Skeletal muscle satellite cell (primary cell): ENCODE measurements around the gene TUBA8.

Source experiments
- H3K27me3 ChIP-seq: 2 replicates; pipeline ENCODE4 v1.7.0; 2013; ENCODE audit warnings: low read length; ENCODE audit not compliant: control insufficient read depth, insufficient read depth
- H3K36me3 ChIP-seq: 2 replicates; pipeline ENCODE4 v1.7.0; 2013; ENCODE audit warnings: mild to moderate bottlenecking, control low read depth, low read length; ENCODE audit not compliant: insufficient read depth
- H3K4me1 ChIP-seq: 2 replicates; pipeline ENCODE4 v1.7.0; 2013; ENCODE audit warnings: low read length; ENCODE audit not compliant: control insufficient read depth, insufficient read depth
- H3K4me2 ChIP-seq: 2 replicates; pipeline ENCODE4 v1.7.0; 2013; ENCODE audit warnings: mild to moderate bottlenecking, low read length
- H3K4me3 ChIP-seq: 2 replicates; pipeline ENCODE4 v1.7.0; 2013; ENCODE audit warnings: low read length
- H3K9ac ChIP-seq: 2 replicates; pipeline ENCODE4 v1.7.0; 2013; ENCODE audit warnings: mild to moderate bottlenecking, low read depth, low read length, moderate library complexity
- H3K9me3 ChIP-seq: replicated peaks from 2 replicates; pipeline ENCODE4 v1.7.0; 2013; ENCODE audit warnings: mild to moderate bottlenecking, control low read depth, low read length

TUBA8 gene

GRCh38 chr22:18110954-18111758 is 547 bp downstream of the TUBA8 start:
- H3K27me3 ChIP-seq: peaks cover 19% of the 10 kb centered on the region
- peak overlapping the region; percentile 64 for H3K4me3 ChIP-seq
- no peaks in the 10 kb centered on the region for H3K9me3 ChIP-seq
- no peaks in the 10 kb centered on the region for H3K36me3 ChIP-seq
- H3K4me1 ChIP-seq: peaks cover 12% of the 10 kb centered on the region
- peak overlapping the region; percentile 91 for H3K4me2 ChIP-seq
- no peak overlapping the region for H3K9ac ChIP-seq

GRCh38 chr22:18111759-18112330 is 1.2 kb downstream of the TUBA8 start:
- H3K4me1 ChIP-seq: peaks cover 12% of the 10 kb centered on the region
- H3K27me3 ChIP-seq: peaks cover 19% of the 10 kb centered on the region
- H3K9me3 ChIP-seq: no peaks in the 10 kb centered on the region
- no peak overlapping the region for H3K9ac ChIP-seq
- no peak overlapping the region for H3K4me3 ChIP-seq
- no peaks in the 10 kb centered on the region for H3K36me3 ChIP-seq
- no peak overlapping the region for H3K4me2 ChIP-seq

GRCh38 chr22:18112440-18112839 is 1.8 kb downstream of the TUBA8 start:
- Histone ChIP-seq H3K9me3 (no peaks in the 10 kb centered on the region), H3K4me1 (peaks cover 12% of the 10 kb centered on the region), H3K36me3 (no peaks in the 10 kb centered on the region), H3K4me2 (no peak overlapping the region), H3K27me3 (peaks cover 19% of the 10 kb centered on the region), H3K4me3 (no peak overlapping the region), H3K9ac (no peak overlapping the region)

- Histone ChIP-seq H3K36me3 (no peaks in the 10 kb centered on the region), H3K4me2 (no peak overlapping the region), H3K9me3 (no peaks in the 10 kb centered on the region), H3K9ac (no peak overlapping the region), H3K4me3 (no peak overlapping the region), H3K4me1 (peaks cover 12% of the 10 kb centered on the region), H3K27me3 (peaks cover 19% of the 10 kb centered on the region)
Observed at GRCh38 chr22:18113680-18114394, 3.2 kb downstream of the TUBA8 start.

- Histone ChIP-seq H3K4me1 (peaks cover 12% of the 10 kb centered on the region), H3K4me3 (no peak overlapping the region), H3K9me3 (no peaks in the 10 kb centered on the region), H3K4me2 (no peak overlapping the region), H3K27me3 (peaks cover 17% of the 10 kb centered on the region), H3K36me3 (no peaks in the 10 kb centered on the region), H3K9ac (no peak overlapping the region)
Observed at GRCh38 chr22:18114495-18114894, 3.9 kb downstream of the TUBA8 start.

DNA sequence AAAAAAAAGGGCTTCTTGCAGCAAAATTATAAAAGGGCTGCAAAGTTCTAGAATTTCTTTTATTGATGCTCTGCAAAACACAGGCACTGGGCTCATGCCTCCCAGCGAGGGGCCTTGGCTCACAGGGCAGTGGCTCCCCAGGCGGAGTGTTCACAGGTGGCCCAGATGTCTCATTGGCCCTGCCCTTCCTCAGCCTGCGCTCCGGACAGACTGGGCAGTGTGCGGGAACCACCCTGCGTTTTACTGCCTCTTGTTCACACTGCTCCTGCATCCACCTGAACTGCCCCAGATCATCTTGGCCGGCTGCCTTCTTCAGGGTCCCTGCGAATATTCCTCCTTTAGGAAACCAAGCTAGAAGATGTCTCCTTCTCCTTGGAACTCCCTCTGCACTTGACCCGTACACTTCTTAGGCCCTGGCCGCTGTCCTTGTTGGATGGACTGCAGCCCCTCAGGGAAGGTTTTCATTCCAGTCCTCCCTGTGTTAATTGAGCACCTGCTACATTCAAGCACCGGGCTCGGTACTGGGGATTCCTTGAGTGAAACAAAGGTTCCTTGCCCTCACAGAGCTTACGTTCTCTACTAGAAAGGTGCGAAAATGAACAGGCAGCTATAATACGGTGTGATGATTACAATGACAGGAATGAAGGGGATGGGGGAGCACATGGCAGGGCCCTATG is 4.5 kb downstream of the TUBA8 start:
- H3K27me3 ChIP-seq: peaks cover 11% of the 10 kb centered on the region
- peaks cover 14% of the 10 kb centered on the region for H3K4me1 ChIP-seq
- no peak overlapping the region for H3K9ac ChIP-seq

GRCh38 chr22:18115906-18116371 is 5.3 kb downstream of the TUBA8 start:
- peaks cover 7% of the 10 kb centered on the region for H3K4me1 ChIP-seq
- peaks cover 9% of the 10 kb centered on the region for H3K27me3 ChIP-seq
- no peaks in the 10 kb centered on the region for H3K9me3 ChIP-seq
- H3K36me3 ChIP-seq: no peaks in the 10 kb centered on the region
- no peak overlapping the region for H3K4me3 ChIP-seq
- H3K9ac ChIP-seq: no peak overlapping the region
- no peak overlapping the region for H3K4me2 ChIP-seq

More for the DNA sequence above, 4.5 kb downstream of the TUBA8 start:
- no peak overlapping the region for H3K4me3 ChIP-seq
- H3K4me2 ChIP-seq: no peak overlapping the region
- no peaks in the 10 kb centered on the region for H3K36me3 ChIP-seq
- no peaks in the 10 kb centered on the region for H3K9me3 ChIP-seq

- Histone ChIP-seq H3K4me3 (no peak overlapping the region), H3K4me1 (peaks cover 6% of the 10 kb centered on the region), H3K9ac (no peak overlapping the region), H3K9me3 (no peaks in the 10 kb centered on the region), H3K4me2 (no peak overlapping the region), H3K36me3 (no peaks in the 10 kb centered on the region), H3K27me3 (peaks cover 6% of the 10 kb centered on the region)
Observed at GRCh38 chr22:18116634-18117033, 6.0 kb downstream of the TUBA8 start.

- no peak overlapping the region for H3K4me3 ChIP-seq
- no peak overlapping the region for H3K9ac ChIP-seq
- no peaks in the 10 kb centered on the region for H3K36me3 ChIP-seq
- H3K27me3 ChIP-seq: no peaks in the 10 kb centered on the region
- H3K9me3 ChIP-seq: no peaks in the 10 kb centered on the region
- H3K4me2 ChIP-seq: no peak overlapping the region
- H3K4me1 ChIP-seq: peaks cover 6% of the 10 kb centered on the region
Observed at GRCh38 chr22:18118345-18118915, 7.8 kb downstream of the TUBA8 start.

DNA sequence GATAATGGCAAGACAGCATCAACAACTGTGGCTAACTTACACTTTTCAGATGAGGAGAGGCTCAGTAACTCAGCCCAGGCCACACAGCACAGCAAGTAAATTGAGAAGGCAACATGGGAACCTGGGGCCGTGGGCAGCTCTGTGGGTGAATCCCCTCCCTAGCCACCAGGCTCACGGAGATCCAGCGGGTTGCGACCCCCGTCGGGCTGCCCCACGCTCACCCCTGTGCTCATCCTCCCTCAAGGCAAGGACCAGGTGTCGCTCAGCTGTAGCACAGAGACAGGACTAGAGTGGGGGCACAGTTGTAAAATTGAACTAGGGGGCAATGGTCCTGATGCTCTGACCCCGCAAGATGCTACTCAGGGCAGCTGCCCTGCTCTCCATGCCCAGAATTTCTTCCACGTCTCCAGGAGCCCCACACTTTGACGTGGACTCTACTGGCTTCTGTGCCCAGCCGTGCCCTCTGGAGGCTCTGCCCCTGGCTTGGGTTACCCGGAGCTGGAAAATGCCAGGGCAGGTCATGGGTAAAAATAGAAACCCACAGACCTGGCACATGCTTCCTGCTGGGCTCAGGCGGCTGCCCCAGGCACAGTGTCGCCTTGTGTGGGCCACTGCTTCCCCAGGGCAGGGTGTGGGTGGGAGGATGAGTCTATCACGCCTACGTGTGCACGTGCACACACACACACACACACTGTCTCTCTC is 9.0 kb downstream of the TUBA8 start:
- no peak overlapping the region for H3K4me2 ChIP-seq
- no peak overlapping the region for H3K4me3 ChIP-seq
- no peaks in the 10 kb centered on the region for H3K27me3 ChIP-seq
- peaks cover 6% of the 10 kb centered on the region for H3K4me1 ChIP-seq
- no peaks in the 10 kb centered on the region for H3K36me3 ChIP-seq
- no peak overlapping the region for H3K9ac ChIP-seq
- no peaks in the 10 kb centered on the region for H3K9me3 ChIP-seq
